ENCODE measurements around the gene ARFGEF3. TPM values are rescaled to one million over a fixed set of nuclear protein-coding genes. Genes with fewer than 3 reads are reported as not detected.

The ARFGEF3 gene
- total and polyA plus RNA-seq, 2 donors (not counting 1 experiment from before 2014, with no cell fraction given): not detected

DNA sequence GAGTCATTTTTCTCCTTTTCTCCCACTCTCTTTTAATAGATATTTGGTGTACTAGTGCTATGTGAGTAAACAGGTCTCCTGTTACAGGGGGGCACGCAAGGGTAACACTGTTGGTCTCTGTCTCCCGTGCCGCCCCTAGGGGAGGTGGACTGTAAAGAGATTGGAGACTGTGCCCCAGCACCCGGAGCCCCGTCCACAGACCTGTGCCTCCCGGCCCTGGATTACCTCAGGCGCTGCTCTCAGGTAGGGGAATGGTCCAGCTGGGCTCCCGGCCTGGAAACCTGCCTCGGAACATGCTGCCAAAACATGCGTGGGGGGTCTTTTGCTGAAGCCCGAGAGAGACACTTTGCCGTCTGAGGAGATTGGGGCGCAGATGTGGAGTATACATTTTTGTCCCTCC lies 149.5 kb downstream of the ARFGEF3 start:
- TF ChIP-seq, protein P1, sequence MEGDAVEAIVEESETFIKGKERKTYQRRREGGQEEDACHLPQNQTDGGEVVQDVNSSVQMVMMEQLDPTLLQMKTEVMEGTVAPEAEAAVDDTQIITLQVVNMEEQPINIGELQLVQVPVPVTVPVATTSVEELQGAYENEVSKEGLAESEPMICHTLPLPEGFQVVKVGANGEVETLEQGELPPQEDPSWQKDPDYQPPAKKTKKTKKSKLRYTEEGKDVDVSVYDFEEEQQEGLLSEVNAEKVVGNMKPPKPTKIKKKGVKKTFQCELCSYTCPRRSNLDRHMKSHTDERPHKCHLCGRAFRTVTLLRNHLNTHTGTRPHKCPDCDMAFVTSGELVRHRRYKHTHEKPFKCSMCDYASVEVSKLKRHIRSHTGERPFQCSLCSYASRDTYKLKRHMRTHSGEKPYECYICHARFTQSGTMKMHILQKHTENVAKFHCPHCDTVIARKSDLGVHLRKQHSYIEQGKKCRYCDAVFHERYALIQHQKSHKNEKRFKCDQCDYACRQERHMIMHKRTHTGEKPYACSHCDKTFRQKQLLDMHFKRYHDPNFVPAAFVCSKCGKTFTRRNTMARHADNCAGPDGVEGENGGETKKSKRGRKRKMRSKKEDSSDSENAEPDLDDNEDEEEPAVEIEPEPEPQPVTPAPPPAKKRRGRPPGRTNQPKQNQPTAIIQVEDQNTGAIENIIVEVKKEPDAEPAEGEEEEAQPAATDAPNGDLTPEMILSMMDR (IDR thresholded peaks at IDR 0.05): no peak
- no peak for TF ChIP-seq EZH2 (IDR thresholded peaks at IDR 0.05; ENCODE audit: borderline replicate concordance, insufficient read depth, low read depth, low read length, poor library complexity, severe bottlenecking)
- POLR2A ChIA-PET: no interaction called here

DNA sequence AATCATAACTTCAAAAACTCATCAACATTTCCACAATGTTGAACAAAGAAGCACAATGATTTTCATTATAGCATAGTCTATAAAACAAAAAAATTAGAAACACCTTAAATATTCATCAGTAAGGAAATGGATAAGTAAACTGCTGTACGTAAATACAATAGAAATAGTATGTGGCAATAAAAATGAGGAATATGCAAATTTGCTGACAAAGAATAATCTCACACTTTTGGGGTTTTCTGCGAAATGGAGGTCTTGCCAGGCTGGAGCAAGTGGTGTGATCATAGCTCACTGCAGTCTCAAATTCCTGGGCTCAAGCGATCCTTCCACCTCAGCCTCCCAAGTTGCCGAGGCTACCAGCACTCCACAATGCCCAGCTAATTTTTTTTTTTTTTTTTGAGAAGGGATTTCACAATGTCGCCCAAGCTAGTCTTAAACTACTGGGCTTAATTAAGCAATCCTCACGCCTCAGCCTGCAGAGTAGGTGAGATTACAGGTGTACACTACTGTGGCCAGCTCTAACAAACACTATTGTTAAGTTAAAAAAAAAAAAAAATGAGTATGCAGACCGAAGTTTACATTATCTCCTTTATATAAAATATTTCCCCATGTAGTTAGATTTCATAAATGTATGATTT lies 157.1 kb downstream of the ARFGEF3 start:
- Mint-ChIP-seq H3K27me3 (peaks cover 32% of the 10 kb centered on the region), H3K9me3 (ENCODE audit: insufficient read depth) (no peaks in the 10 kb centered on the region), H3K27ac (no peak overlapping the region), H3K4me3 (no peak overlapping the region), H3K4me1 (no peaks in the 10 kb centered on the region)
- Histone ChIP-seq H3K4me1 (ENCODE audit: control insufficient read depth in 2 of 2, insufficient read depth in 2 of 2, low read length in 2 of 2) (no peaks in the 10 kb centered on the region), H3K79me2 (ENCODE audit: control insufficient read depth, insufficient read depth, low read length) (no peaks in the 10 kb centered on the region), H3K27me3 (replicated peaks in 1 of 4; ENCODE audit: control extremely low read depth in 1 of 4, control insufficient read depth in 3 of 4, insufficient read depth in 4 of 4, low read length in 3 of 4) (no peaks in the 10 kb centered on the region), H3K27ac (ENCODE audit: low read length in 2 of 2) (no peak overlapping the region), H3K36me3 (replicated peaks in 1 of 2; ENCODE audit: control extremely low read depth in 1 of 2, control insufficient read depth in 1 of 2, extremely low read depth in 1 of 2, insufficient read depth in 2 of 2, low read length in 1 of 2) (no peaks in the 10 kb centered on the region), H3K9me3 (ENCODE audit: control extremely low read depth in 1 of 3, control insufficient read depth in 2 of 3, insufficient read depth in 1 of 3, low read length in 2 of 3) (no peaks in the 10 kb centered on the region), H2AFZ (ENCODE audit: insufficient read depth, low read depth, low read length, poor library complexity, severe bottlenecking) (no peak overlapping the region), H3K4me2 (replicated peaks; ENCODE audit: low read depth, low read length, poor library complexity, severe bottlenecking) (no peak overlapping the region), H3K9ac (ENCODE audit: low read length) (no peak overlapping the region), H4K20me1 (ENCODE audit: control insufficient read depth, insufficient read depth, low read length, poor library complexity, severe bottlenecking) (no peaks in the 10 kb centered on the region), H3K4me3 (ENCODE audit: control extremely low read depth in 1 of 5, extremely low read depth in 1 of 5, insufficient read depth in 1 of 5, low read depth in 2 of 5, low read length in 4 of 5) (no peak overlapping the region)
- intact Hi-C loops (cut with micrococcal nuclease): no loop called here
- no peak for ATAC-seq (ENCODE audit: low read depth)
- no peak for TF ChIP-seq EZH2 (IDR thresholded peaks at IDR 0.05; ENCODE audit: borderline replicate concordance, insufficient read depth, low read depth, low read length, poor library complexity, severe bottlenecking)
- TF ChIP-seq, protein P1 (IDR thresholded peaks at IDR 0.05): no peak
- no peak for DNase-seq
- POLR2A ChIA-PET: interaction anchor here (0.7 kb wide), 1 partner anchor 16 kb away, joined by 3 read pairs; no protein-coding TSS in a partner anchor
- CTCF ChIA-PET: no interaction called here
- 78% methylated on average over 1 of the region's 7 CpGs for WGBS (ENCODE audit: insufficient coverage)

More for the DNA sequence above, 149.5 kb downstream of the ARFGEF3 start:
- intact Hi-C loops (cut with micrococcal nuclease): no loop called here
- no peaks in the 10 kb centered on the region for H3K9me3 ChIP-seq (ENCODE audit: control extremely low read depth in 1 of 3, control insufficient read depth in 2 of 3, insufficient read depth in 1 of 3, low read length in 2 of 3)
- no peaks in the 10 kb centered on the region for H4K20me1 ChIP-seq (ENCODE audit: control insufficient read depth, insufficient read depth, low read length, poor library complexity, severe bottlenecking)
- DNase-seq (no peak), ATAC-seq (ENCODE audit: low read depth) (no peak)
- Mint-ChIP-seq H3K9me3 (ENCODE audit: insufficient read depth) (no peaks in the 10 kb centered on the region), H3K4me3 (no peak overlapping the region), H3K4me1 (no peaks in the 10 kb centered on the region), H3K27ac (no peak overlapping the region), H3K27me3 (peaks cover 33% of the 10 kb centered on the region)
- CTCF ChIA-PET: no interaction called here
- H3K79me2 ChIP-seq (ENCODE audit: control insufficient read depth, insufficient read depth, low read length): no peaks in the 10 kb centered on the region
- H2AFZ ChIP-seq (ENCODE audit: insufficient read depth, low read depth, low read length, poor library complexity, severe bottlenecking): no peak overlapping the region
- WGBS (ENCODE audit: insufficient coverage): 78% methylated on average over 8 of the region's 13 CpGs
- H3K4me2 ChIP-seq (replicated peaks; ENCODE audit: low read depth, low read length, poor library complexity, severe bottlenecking): no peak overlapping the region
- no peak overlapping the region for H3K9ac ChIP-seq (ENCODE audit: low read length)
- H3K4me3 ChIP-seq (ENCODE audit: control extremely low read depth in 1 of 5, extremely low read depth in 1 of 5, insufficient read depth in 1 of 5, low read depth in 2 of 5, low read length in 4 of 5): no peak overlapping the region
- H3K27ac ChIP-seq (ENCODE audit: low read length in 2 of 2): no peak overlapping the region
- no peaks in the 10 kb centered on the region for H3K36me3 ChIP-seq (replicated peaks in 1 of 2; ENCODE audit: control extremely low read depth in 1 of 2, control insufficient read depth in 1 of 2, extremely low read depth in 1 of 2, insufficient read depth in 2 of 2, low read length in 1 of 2)
- no peaks in the 10 kb centered on the region for H3K4me1 ChIP-seq (ENCODE audit: control insufficient read depth in 2 of 2, insufficient read depth in 2 of 2, low read length in 2 of 2)
- H3K27me3 ChIP-seq (replicated peaks in 1 of 4; ENCODE audit: control extremely low read depth in 1 of 4, control insufficient read depth in 3 of 4, insufficient read depth in 4 of 4, low read length in 3 of 4): no peaks in the 10 kb centered on the region
